H1 (cell line): ENCODE measurements around the gene PTPRC. TPM values are rescaled to one million over a fixed set of nuclear protein-coding genes. Genes with fewer than 3 reads are reported as not detected.

ENCODE experiments used
- BCL11A ChIP-seq, 2 experiments: IDR thresholded peaks; one replicate each; pipeline ENCODE4 v1.6.1; 2011; ENCODE audit warnings: low read depth in 2 of 2, low read length in 2 of 2, mild to moderate bottlenecking in 2 of 2
- CBX5 ChIP-seq: fragments of 300-800, 300-1000 bp; sonication (generic); IDR thresholded peaks from 2 replicates; pipeline ENCODE4 v1.7.1; 2016; ENCODE audit warnings: antibody characterized with exemption, low read length, low read depth
- CEBPB ChIP-seq: IDR thresholded peaks from 2 replicates; pipeline ENCODE4 v1.6.1; 2012; ENCODE audit warnings: low read depth, low read length
- CHD1 ChIP-seq: IDR thresholded peaks from 2 replicates; pipeline ENCODE4 v1.6.1; 2012; ENCODE audit warnings: low read depth, low read length, improper control_type of control experiment
- HDAC6 ChIP-seq: IDR thresholded peaks from one replicate; pipeline ENCODE4 v1.7.1; 2012; ENCODE audit warnings: low read depth, mild to moderate bottlenecking, inconsistent platforms, low read length, moderate library complexity
- KDM1A ChIP-seq: fragments of 200-600, 300-600 bp; sonication (generic); IDR thresholded peaks from 2 replicates; pipeline ENCODE4 v1.7.1; 2016; ENCODE audit warnings: mild to moderate bottlenecking, low read length, borderline replicate concordance
- SIX5 ChIP-seq: IDR thresholded peaks from 2 replicates; pipeline ENCODE4 v1.6.1; 2011; ENCODE audit warnings: mild to moderate bottlenecking, low read depth, low read length
- SP4 ChIP-seq: IDR thresholded peaks from 2 replicates; pipeline ENCODE4 v1.6.1; 2012; ENCODE audit warnings: low read length, inconsistent platforms
- TCF12 ChIP-seq: IDR thresholded peaks from 2 replicates; pipeline ENCODE4 v1.6.1; 2011; ENCODE audit warnings: low read depth, mild to moderate bottlenecking, low read length
- polyA plus RNA-seq, 7 experiments: library from polyadenylated mRNA; depleted of rRNA in 3 of 7; stranded (reverse) in 5 of 7; unstranded in 2 of 7; fragments of >200 nt in 5 of 7; fragments of 200-250 nt in 2 of 7; gene quantifications; 1 replicate in 5 of 7; 2 replicates in 1 of 7; 4 replicates in 1 of 7; pipeline versions ENCODE4 v1.2.1 to v1.2.3, GENCODE V29; 2011 to 2013; ENCODE audit warnings: missing spikeins in 2 of 7, mixed read lengths in 2 of 7
- total RNA-seq: library from RNA; stranded (reverse); fragmentation: NEBNext Ultra II Directional; extraction: Animal tissue kit (Norgen Biotek cat#: 25700); gene quantifications from 2 replicates; pipeline ENCODE4 v1.2.1, GENCODE V29; 2021
- TF ChIP-seq, protein P1 (sequence below): fragments of 300-600 bp; sonication (generic); IDR thresholded peaks from 2 replicates; pipeline ENCODE4 v1.7.1; 2012; ENCODE audit warnings: low read length, moderate library complexity, mild to moderate bottlenecking, inconsistent platforms; ENCODE audit not compliant: insufficient replicate concordance
- TF ChIP-seq, protein P2 (sequence below): IDR thresholded peaks from 2 replicates; pipeline ENCODE4 v1.6.1; 2011; ENCODE audit warnings: low read depth, mild to moderate bottlenecking, low read length; ENCODE audit not compliant: insufficient read depth

The PTPRC gene
- total and polyA plus RNA-seq, 2 of the 8 experiments (the other 6 are each of a cell fraction or from before 2014, with no cell fraction given): 0.05 TPM; not detected in 1

DNA sequence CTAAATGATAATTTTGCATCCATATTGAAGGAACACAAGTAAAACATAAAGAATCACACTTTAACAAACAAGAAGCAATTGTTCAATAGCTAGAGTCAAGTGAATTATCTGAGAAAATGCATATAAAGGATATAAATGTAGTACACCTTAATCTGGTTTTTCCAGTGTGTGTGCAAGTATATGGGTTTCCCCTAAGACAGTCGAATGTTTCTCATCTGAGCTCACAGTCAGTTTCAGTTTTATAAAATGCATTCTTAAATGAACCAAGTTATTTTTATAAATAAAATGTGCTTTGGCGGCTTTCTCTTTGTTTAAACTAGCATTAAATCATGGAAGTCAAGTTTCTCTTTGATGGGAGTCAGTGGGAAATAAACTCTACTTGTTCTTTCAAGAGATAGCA, 125.9 kb downstream of the PTPRC start (continued):
- TF ChIP-seq, protein P1, sequence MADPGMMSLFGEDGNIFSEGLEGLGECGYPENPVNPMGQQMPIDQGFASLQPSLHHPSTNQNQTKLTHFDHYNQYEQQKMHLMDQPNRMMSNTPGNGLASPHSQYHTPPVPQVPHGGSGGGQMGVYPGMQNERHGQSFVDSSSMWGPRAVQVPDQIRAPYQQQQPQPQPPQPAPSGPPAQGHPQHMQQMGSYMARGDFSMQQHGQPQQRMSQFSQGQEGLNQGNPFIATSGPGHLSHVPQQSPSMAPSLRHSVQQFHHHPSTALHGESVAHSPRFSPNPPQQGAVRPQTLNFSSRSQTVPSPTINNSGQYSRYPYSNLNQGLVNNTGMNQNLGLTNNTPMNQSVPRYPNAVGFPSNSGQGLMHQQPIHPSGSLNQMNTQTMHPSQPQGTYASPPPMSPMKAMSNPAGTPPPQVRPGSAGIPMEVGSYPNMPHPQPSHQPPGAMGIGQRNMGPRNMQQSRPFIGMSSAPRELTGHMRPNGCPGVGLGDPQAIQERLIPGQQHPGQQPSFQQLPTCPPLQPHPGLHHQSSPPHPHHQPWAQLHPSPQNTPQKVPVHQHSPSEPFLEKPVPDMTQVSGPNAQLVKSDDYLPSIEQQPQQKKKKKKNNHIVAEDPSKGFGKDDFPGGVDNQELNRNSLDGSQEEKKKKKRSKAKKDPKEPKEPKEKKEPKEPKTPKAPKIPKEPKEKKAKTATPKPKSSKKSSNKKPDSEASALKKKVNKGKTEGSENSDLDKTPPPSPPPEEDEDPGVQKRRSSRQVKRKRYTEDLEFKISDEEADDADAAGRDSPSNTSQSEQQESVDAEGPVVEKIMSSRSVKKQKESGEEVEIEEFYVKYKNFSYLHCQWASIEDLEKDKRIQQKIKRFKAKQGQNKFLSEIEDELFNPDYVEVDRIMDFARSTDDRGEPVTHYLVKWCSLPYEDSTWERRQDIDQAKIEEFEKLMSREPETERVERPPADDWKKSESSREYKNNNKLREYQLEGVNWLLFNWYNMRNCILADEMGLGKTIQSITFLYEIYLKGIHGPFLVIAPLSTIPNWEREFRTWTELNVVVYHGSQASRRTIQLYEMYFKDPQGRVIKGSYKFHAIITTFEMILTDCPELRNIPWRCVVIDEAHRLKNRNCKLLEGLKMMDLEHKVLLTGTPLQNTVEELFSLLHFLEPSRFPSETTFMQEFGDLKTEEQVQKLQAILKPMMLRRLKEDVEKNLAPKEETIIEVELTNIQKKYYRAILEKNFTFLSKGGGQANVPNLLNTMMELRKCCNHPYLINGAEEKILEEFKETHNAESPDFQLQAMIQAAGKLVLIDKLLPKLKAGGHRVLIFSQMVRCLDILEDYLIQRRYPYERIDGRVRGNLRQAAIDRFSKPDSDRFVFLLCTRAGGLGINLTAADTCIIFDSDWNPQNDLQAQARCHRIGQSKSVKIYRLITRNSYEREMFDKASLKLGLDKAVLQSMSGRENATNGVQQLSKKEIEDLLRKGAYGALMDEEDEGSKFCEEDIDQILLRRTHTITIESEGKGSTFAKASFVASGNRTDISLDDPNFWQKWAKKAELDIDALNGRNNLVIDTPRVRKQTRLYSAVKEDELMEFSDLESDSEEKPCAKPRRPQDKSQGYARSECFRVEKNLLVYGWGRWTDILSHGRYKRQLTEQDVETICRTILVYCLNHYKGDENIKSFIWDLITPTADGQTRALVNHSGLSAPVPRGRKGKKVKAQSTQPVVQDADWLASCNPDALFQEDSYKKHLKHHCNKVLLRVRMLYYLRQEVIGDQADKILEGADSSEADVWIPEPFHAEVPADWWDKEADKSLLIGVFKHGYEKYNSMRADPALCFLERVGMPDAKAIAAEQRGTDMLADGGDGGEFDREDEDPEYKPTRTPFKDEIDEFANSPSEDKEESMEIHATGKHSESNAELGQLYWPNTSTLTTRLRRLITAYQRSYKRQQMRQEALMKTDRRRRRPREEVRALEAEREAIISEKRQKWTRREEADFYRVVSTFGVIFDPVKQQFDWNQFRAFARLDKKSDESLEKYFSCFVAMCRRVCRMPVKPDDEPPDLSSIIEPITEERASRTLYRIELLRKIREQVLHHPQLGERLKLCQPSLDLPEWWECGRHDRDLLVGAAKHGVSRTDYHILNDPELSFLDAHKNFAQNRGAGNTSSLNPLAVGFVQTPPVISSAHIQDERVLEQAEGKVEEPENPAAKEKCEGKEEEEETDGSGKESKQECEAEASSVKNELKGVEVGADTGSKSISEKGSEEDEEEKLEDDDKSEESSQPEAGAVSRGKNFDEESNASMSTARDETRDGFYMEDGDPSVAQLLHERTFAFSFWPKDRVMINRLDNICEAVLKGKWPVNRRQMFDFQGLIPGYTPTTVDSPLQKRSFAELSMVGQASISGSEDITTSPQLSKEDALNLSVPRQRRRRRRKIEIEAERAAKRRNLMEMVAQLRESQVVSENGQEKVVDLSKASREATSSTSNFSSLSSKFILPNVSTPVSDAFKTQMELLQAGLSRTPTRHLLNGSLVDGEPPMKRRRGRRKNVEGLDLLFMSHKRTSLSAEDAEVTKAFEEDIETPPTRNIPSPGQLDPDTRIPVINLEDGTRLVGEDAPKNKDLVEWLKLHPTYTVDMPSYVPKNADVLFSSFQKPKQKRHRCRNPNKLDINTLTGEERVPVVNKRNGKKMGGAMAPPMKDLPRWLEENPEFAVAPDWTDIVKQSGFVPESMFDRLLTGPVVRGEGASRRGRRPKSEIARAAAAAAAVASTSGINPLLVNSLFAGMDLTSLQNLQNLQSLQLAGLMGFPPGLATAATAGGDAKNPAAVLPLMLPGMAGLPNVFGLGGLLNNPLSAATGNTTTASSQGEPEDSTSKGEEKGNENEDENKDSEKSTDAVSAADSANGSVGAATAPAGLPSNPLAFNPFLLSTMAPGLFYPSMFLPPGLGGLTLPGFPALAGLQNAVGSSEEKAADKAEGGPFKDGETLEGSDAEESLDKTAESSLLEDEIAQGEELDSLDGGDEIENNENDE: no peak
- TF ChIP-seq CEBPB (no peak), KDM1A (no peak), TCF12 (no peak), SP4 (no peak), SIX5 (no peak), CHD1 (no peak), CBX5 (no peak), HDAC6 (no peak), BCL11A (IDR thresholded peaks at IDR 0.05; ENCODE audit: low read depth in 2 of 2, low read length in 2 of 2) (no peak)
- TF ChIP-seq, protein P2, sequence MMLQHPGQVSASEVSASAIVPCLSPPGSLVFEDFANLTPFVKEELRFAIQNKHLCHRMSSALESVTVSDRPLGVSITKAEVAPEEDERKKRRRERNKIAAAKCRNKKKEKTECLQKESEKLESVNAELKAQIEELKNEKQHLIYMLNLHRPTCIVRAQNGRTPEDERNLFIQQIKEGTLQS: no peak
